HG03432 (cell line): Measurements from ENCODE around the gene SSBP2.

Experiments
- ATAC-seq: cut with Tn5 transposase; IDR thresholded peaks from one replicate; pipeline ENCODE4 v1.9.1; 2021; ENCODE audit warnings: mild to moderate bottlenecking, moderate library complexity; ENCODE audit not compliant: unreplicated experiment

Gene SSBP2

GRCh38 chr5:81401266-81401665, 349.6 kb downstream of the SSBP2 start:
- no peak for ATAC-seq

GRCh38 chr5:81400375-81400774, 350.5 kb downstream of the SSBP2 start:
- no peak for ATAC-seq

- ATAC-seq, result no peak
Measured at GRCh38 chr5:81398741-81399140, 352.2 kb downstream of the SSBP2 start.

GRCh38 chr5:81397176-81397575, 353.7 kb downstream of the SSBP2 start:
- ATAC-seq, result no peak

GRCh38 chr5:81395262-81395661, 355.6 kb downstream of the SSBP2 start:
- ATAC-seq, result no peak

- ATAC-seq, result no peak
Measured at GRCh38 chr5:81393783-81394718, 356.8 kb downstream of the SSBP2 start, which contains the start of gene ACOT12. TSS of gene ACOT12 (minus strand) at chr5:81394134. CDS start at chr5:81394114, 20 bp downstream.

- ATAC-seq, result no peak
Measured at GRCh38 chr5:81393430-81393782, 357.5 kb downstream of the SSBP2 start.

- no peak for ATAC-seq
Measured at GRCh38 chr5:81389025-81389424, 361.9 kb downstream of the SSBP2 start.

- ATAC-seq, result no peak
Measured at GRCh38 chr5:81388169-81388568, 362.7 kb downstream of the SSBP2 start.

GRCh38 chr5:81383867-81384266, 367.0 kb downstream of the SSBP2 start:
- ATAC-seq, result no peak

- no peak for ATAC-seq
Measured at GRCh38 chr5:81371354-81371876, 379.5 kb downstream of the SSBP2 start.

- ATAC-seq, result no peak
Measured at GRCh38 chr5:81370912-81371311, 380.0 kb downstream of the SSBP2 start.

GRCh38 chr5:81365541-81365940, 385.4 kb downstream of the SSBP2 start:
- ATAC-seq, result no peak

GRCh38 chr5:81363093-81363871, 387.6 kb downstream of the SSBP2 start:
- no peak for ATAC-seq
